ENCODE results near the gene HSF4. TPM values are rescaled to one million over a fixed set of nuclear protein-coding genes. Genes with fewer than 3 reads are reported as not detected.

Gene HSF4
- total RNA-seq, 4 donors from 2014 or later: 17.3 to 44.3 (median 35.1) TPM

DNA sequence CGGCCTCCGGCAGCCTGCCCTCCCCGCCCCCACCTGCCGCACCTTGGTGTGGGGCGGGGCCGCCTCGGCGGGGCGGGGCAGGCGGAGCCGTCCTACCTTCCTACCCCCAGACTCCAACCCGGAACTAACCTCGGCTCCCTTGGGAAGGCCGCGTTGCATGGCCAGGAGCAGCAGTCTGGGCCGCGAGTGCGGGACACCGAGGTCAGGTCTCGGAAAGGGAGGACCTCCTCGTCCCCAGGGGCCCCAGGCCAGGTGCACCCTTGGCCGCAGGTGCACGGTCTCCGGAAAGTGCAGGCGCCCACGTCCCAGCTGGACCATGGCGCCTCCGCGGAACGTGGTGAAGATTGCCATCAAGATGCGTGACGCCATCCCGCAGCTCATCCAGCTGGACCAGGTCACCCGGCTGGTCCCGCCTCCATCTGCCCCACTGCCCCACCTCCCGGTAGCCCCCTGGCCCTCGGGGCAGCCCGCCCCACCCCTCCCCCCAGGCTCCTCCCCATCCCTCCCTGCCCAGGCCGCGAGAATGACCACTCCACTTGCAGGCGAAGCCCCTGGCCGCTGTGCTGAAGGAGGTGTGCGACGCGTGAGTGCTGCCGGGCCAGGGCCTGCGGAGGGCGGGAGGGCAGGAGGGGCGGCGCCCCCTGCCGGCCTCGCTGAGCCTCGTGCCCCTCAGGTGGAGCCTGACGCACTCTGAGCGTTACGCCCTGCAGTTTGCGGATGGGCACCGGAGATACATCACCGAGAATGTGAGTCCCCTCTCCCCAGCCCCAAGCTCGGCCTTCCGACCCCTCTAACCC lies 34.7 kb downstream of the HSF4 start, which contains the start of gene ELMO3:
ELMO3 (plus strand) TSS at position 121 of the 797 bp plus-strand sequence; CDS start at position 317, 196 bp downstream.
- TF ChIP-seq, protein P1, sequence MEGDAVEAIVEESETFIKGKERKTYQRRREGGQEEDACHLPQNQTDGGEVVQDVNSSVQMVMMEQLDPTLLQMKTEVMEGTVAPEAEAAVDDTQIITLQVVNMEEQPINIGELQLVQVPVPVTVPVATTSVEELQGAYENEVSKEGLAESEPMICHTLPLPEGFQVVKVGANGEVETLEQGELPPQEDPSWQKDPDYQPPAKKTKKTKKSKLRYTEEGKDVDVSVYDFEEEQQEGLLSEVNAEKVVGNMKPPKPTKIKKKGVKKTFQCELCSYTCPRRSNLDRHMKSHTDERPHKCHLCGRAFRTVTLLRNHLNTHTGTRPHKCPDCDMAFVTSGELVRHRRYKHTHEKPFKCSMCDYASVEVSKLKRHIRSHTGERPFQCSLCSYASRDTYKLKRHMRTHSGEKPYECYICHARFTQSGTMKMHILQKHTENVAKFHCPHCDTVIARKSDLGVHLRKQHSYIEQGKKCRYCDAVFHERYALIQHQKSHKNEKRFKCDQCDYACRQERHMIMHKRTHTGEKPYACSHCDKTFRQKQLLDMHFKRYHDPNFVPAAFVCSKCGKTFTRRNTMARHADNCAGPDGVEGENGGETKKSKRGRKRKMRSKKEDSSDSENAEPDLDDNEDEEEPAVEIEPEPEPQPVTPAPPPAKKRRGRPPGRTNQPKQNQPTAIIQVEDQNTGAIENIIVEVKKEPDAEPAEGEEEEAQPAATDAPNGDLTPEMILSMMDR (IDR thresholded peaks at IDR 0.05; ENCODE audit: low read depth): no peak

DNA sequence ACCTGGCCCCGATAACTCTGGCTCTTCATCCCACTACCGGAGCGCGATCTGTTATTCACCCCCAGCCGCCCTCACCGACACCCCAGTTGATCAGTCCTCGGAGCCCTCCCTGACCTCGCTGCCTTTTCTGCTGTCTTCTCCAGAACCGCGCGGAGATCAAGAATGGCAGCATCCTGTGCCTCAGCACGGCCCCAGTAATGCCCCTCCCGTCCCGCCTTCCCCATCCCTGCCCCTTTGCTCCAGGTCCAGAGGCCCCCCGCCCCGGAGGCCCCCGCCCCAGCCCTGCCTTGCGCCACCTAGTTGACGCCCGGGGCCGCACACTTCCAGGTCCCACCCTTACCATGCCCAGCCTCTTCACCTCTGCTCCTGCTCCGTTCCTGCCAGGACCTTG lies 35.3 kb downstream of the HSF4 start:
- TF ChIP-seq, protein P1 (IDR thresholded peaks at IDR 0.05; ENCODE audit: low read depth): no peak

DNA sequence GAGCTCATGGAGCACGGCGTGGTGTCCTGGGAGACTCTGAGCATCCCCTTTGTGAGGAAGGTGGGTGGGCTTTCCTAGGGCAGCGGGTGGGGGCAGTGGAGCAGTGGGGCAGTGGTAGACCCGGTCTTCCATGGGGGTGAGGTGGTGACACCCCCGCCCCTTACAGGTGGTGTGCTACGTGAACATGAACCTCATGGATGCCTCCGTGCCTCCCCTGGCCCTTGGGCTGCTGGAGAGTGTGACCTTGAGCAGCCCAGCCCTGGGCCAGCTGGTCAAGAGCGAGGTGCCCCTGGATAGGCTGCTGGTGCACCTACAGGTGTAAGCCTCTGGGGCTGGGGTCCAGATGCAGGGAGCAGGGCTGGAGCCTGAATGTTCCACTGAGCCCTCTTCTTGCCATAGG lies 35.9 kb downstream of the HSF4 start:
- TF ChIP-seq, protein P1 (IDR thresholded peaks at IDR 0.05; ENCODE audit: low read depth): no peak

GRCh38 chr16:67201411-67202345 lies 37.1 kb downstream of the HSF4 start:
- TF ChIP-seq, protein P1 (IDR thresholded peaks at IDR 0.05; ENCODE audit: low read depth): no peak

- TF ChIP-seq, protein P1 (IDR thresholded peaks at IDR 0.05; ENCODE audit: low read depth): no peak
Observed at GRCh38 chr16:67202426-67202825, 37.9 kb downstream of the HSF4 start.

DNA sequence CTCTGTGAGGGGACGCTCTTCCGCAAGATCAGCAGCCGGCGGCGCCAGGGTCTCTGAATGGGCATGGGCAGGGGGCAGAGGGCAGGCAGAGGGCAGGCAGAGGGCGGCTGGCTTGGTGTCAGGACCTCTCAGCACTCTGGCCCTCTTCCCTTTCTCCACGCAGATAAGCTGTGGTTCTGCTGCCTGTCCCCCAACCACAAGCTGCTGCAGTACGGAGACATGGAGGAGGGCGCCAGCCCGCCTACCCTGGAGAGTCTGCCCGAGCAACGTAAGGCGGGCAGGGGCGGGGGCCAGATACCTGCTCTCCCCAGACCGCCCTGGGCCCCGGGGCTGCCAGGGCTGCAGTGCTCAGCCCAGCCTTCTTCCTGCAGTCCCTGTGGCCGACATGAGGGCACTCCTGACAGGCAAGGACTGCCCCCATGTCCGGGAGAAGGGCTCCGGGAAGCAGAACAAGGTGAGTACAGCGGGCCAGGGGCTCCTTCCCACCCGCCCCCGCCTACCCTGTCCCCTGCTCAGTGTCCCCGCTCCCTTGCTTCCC lies 38.5 kb downstream of the HSF4 start:
- TF ChIP-seq, protein P1 (IDR thresholded peaks at IDR 0.05; ENCODE audit: low read depth): no peak

- TF ChIP-seq, protein P1 (IDR thresholded peaks at IDR 0.05; ENCODE audit: low read depth): no peak
Observed at GRCh38 chr16:67204076-67204475, 39.5 kb downstream of the HSF4 start.
